Activated T-cell treated with anti-CD3 and anti-CD28 coated beads, Interleukin-2, amount 50 U/mL, for 72 hours (primary cell): ENCODE measurements around the gene LRRC47. TPM values are rescaled to one million over a fixed set of nuclear protein-coding genes. Genes with fewer than 3 reads are reported as not detected.

Experiments used
- ATAC-seq, 2 donors: fragments of 150-1000 bp; cut with Tn5 transposase; replicated peaks in 1 of 2; 2 replicates each; pipeline ENCODE4 v1.10.0; 2021; ENCODE audit warnings: moderate library complexity in 2 of 2, mild to moderate bottlenecking in 1 of 2
- DNase-seq, 2 donors: peaks; one replicate each; pipeline ENCODE4 v3.0.0; 2021 to 2022; ENCODE audit warnings: mixed read lengths in 1 of 2
- H3K27ac Mint-ChIP-seq: one replicate; pipeline ENCODE4 v1.8.0; 2022; ENCODE audit warnings: mild to moderate bottlenecking, moderate library complexity, mixed read lengths
- H3K27me3 Mint-ChIP-seq: one replicate; pipeline ENCODE4 v1.8.0; 2022; ENCODE audit warnings: low read depth, mixed read lengths
- H3K36me3 Mint-ChIP-seq, 2 donors: one replicate each; pipeline ENCODE4 v1.8.0; 2022; ENCODE audit warnings: mixed read lengths in 2 of 2, mild to moderate bottlenecking in 1 of 2; ENCODE audit not compliant: insufficient read depth in 2 of 2
- H3K4me1 Mint-ChIP-seq: one replicate; pipeline ENCODE4 v1.8.0; 2022; ENCODE audit warnings: low read depth, mixed read lengths
- H3K4me3 Mint-ChIP-seq, 2 donors: one replicate each; pipeline ENCODE4 v1.8.0; 2022; ENCODE audit warnings: mild to moderate bottlenecking in 2 of 2, mixed read lengths in 2 of 2, moderate library complexity in 2 of 2
- H3K9me3 Mint-ChIP-seq, 2 donors: one replicate each; pipeline ENCODE4 v1.8.0; 2022; ENCODE audit warnings: mixed read lengths in 2 of 2
- total RNA-seq, 2 donors: library from RNA; stranded (reverse); gene quantifications; one replicate each; pipeline ENCODE4 v1.2.3, GENCODE V29; 2022

The LRRC47 gene
- total RNA-seq, 2 donors from 2014 or later = 37.7 to 48.7 TPM

DNA sequence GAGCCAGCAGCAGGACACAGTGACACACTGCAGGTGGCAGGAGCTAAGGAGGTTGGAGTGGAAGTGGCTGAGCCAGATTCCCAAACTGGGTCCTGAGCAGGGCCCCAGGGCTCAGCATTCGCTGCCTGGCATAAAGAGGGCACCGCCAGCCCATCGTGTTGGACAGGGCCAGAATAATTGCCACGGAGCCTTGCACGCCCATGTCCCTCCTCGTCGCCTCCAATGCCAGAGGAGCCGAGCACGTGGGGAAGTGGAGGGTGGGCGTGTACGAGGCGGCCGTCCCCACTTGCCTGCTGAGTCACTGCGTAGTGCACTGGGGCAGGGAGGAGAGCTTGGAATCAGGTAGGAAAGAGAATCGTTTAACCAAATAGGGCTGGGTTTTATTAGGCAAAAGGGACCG lies 26.1 kb upstream of the LRRC47 start:
- no peaks in the 10 kb centered on the region for H3K4me1 Mint-ChIP-seq
- H3K36me3 Mint-ChIP-seq = peaks cover 0 to 2% of the 10 kb centered on the region in 2 donors
- no peak overlapping the region for H3K27ac Mint-ChIP-seq
- ATAC-seq (no peak), DNase-seq (no peak)
- no peaks in the 10 kb centered on the region for H3K9me3 Mint-ChIP-seq
- H3K27me3 Mint-ChIP-seq = no peaks in the 10 kb centered on the region
- no peak overlapping the region for H3K4me3 Mint-ChIP-seq

DNA sequence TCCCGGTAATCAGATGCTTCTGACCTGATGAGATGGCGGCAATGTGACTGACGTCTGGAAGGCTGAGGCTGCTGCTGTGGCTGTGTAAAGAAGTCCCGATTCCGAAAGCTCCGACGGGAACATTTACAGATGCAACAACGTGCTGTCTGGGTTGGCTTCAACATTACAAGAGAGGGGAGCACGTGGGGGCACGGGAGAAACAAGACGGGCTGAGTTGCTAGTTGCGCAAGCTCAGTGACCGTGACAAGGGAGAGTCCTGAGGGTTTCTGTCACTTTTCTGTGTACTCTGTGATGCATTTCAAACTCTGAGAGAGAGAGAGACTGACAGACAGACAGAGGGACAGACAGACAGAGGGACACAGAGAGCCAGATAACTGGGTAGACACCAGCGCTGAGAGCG lies 25.6 kb upstream of the LRRC47 start:
- no peak overlapping the region for H3K27ac Mint-ChIP-seq
- no peaks in the 10 kb centered on the region for H3K4me1 Mint-ChIP-seq
- no peaks in the 10 kb centered on the region for H3K27me3 Mint-ChIP-seq
- DNase-seq = no peak
- ATAC-seq = no peak
- H3K4me3 Mint-ChIP-seq = no peak overlapping the region
- no peaks in the 10 kb centered on the region for H3K9me3 Mint-ChIP-seq
- H3K36me3 Mint-ChIP-seq = peaks cover 0 to 2% of the 10 kb centered on the region in 2 donors

DNA sequence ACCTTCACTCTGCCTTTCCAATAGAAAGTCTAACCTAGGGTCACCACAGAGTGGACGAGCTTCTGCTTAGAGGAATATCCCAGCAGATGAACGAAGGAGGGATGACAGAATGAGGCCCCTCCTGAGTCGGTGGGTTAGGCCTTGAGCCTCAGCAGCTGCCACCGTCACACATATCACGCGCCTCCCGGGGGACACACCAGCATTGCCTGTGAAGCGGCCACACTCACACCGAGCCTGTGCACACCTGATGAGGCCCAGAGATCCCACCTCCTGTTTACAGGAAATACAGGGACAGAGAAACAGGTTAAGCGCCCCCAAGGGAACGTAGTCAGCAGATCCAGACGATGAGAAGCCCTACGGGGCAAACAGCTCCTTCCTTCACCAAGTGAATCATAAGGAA lies 25.1 kb upstream of the LRRC47 start:
- Mint-ChIP-seq H3K4me1 (no peaks in the 10 kb centered on the region), H3K27me3 (no peaks in the 10 kb centered on the region), H3K36me3 (peaks cover 0 to 2% of the 10 kb centered on the region in 2 donors), H3K4me3 (no peak overlapping the region), H3K27ac (no peak overlapping the region), H3K9me3 (no peaks in the 10 kb centered on the region)
- ATAC-seq (no peak), DNase-seq (no peak)

DNA sequence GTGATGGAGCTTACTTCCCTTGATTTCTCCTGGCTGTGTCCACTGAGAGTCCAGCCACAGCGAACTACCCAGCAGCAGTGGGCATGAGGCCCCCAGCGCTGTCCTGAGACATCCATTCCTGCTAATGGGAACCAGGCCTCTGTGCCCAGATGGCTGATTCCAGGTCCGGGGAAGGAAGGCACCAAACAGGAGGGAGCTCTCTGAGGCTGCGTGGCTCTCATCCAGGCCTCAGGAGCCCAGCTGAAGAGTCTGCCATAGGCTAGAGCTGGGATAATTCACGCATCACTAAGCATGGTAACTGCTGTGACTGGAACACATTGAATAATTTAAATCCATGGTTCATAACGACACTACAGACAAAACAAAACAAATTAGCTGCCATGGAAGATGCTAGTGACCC lies 24.7 kb upstream of the LRRC47 start:
- no peaks in the 10 kb centered on the region for H3K4me1 Mint-ChIP-seq
- H3K9me3 Mint-ChIP-seq = no peaks in the 10 kb centered on the region
- ATAC-seq (no peak), DNase-seq (no peak)
- no peak overlapping the region for H3K4me3 Mint-ChIP-seq
- H3K36me3 Mint-ChIP-seq = peaks cover 0 to 2% of the 10 kb centered on the region in 2 donors
- H3K27me3 Mint-ChIP-seq = no peaks in the 10 kb centered on the region
- H3K27ac Mint-ChIP-seq = no peak overlapping the region

DNA sequence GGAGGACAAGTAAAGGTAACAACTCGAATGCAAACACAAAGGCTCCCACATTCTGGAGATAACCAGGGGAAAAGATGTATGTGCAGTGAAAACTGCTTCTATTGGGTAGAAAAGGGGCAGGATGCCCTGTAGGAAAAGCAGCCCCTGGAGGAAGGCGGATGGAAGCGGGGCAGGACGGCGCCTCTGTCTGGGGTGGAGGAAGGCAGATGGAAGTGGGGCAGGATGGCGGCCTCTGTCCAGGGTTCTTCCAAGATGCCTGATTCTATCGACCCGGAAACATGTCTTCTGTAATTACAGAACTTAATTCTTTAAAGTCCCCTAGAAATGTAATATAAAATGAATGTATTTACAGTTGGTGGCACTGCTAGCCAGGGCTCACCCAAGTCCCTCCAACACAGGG lies 24.0 kb upstream of the LRRC47 start:
- no peak overlapping the region for H3K4me3 Mint-ChIP-seq
- peaks cover 0 to 2% of the 10 kb centered on the region in 2 donors for H3K36me3 Mint-ChIP-seq

DNA sequence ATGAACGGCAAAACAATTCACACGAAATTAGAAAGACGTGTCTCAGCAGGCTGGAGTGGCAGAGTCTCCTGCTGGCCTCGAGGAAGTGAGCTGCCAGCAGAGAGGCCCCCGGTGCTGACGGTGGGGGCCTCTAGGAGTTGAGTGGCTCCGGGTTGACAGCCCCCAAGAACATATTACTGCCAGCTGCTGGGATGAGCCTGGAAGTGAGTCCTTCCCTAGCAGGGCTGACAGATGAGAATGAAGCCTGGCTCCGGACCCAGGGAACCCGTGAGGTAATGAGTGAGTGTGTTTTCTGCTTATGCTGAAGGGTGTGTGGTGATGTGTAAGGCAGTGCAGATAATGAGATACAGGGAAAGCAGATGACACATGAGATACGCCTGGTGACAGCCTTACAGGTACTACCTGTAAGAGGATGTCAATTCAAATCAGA lies 23.5 kb upstream of the LRRC47 start:
- no peak overlapping the region for H3K4me3 Mint-ChIP-seq
- H3K36me3 Mint-ChIP-seq = peaks cover 0 to 2% of the 10 kb centered on the region in 2 donors
- no peaks in the 10 kb centered on the region for H3K4me1 Mint-ChIP-seq
- no peak for DNase-seq
- H3K9me3 Mint-ChIP-seq = no peaks in the 10 kb centered on the region
- H3K27ac Mint-ChIP-seq = no peak overlapping the region
- no peaks in the 10 kb centered on the region for H3K27me3 Mint-ChIP-seq
- ATAC-seq = no peak

More for the DNA sequence above, 24.0 kb upstream of the LRRC47 start:
- DNase-seq = no peak
- Mint-ChIP-seq H3K4me1 (no peaks in the 10 kb centered on the region), H3K27me3 (no peaks in the 10 kb centered on the region), H3K9me3 (no peaks in the 10 kb centered on the region), H3K27ac (no peak overlapping the region)
- no peak for ATAC-seq

DNA sequence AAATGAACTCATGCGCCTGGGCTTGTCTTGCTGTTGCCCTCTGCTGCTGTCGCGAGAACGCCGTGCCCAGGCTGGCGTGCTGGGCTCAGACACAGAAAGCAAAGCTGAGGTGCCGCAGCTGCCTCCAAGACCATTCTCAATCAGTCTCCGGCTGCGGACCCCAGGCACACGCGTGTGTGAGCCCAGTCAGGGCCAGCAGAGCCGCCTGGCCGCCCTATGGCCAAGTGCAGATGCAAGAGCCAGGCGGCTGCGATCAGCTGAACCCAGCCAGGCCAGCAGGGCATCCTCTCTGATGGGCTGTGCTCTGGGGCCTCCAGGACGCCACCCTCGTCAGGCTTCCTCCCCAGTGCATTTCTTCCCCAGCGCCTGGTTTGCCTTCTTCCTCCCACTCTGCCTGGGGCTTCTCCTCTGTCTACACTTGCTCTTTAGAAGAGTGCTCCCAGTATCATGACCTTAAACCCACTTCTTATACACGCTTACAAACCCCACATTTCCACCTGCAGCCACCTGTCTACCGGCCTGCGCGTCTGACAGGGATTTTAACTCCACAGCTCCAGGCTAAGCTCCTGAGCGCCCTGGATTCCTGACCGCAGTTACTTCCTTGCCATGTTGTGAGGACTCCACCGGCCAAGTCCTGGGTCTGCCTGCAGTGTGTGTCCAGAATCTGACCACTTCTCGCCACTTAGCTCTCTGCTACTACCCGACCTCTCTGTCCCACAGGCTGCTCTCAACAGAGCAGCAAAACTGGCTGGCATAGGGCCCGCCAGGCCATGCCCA lies 21.7 kb upstream of the LRRC47 start:
- Mint-ChIP-seq H3K27me3 (no peaks in the 10 kb centered on the region), H3K4me1 (no peaks in the 10 kb centered on the region), H3K27ac (no peak overlapping the region), H3K4me3 (no peak overlapping the region), H3K36me3 (no peaks in the 10 kb centered on the region), H3K9me3 (no peaks in the 10 kb centered on the region)
- ATAC-seq = no peak
- DNase-seq = no peak

DNA sequence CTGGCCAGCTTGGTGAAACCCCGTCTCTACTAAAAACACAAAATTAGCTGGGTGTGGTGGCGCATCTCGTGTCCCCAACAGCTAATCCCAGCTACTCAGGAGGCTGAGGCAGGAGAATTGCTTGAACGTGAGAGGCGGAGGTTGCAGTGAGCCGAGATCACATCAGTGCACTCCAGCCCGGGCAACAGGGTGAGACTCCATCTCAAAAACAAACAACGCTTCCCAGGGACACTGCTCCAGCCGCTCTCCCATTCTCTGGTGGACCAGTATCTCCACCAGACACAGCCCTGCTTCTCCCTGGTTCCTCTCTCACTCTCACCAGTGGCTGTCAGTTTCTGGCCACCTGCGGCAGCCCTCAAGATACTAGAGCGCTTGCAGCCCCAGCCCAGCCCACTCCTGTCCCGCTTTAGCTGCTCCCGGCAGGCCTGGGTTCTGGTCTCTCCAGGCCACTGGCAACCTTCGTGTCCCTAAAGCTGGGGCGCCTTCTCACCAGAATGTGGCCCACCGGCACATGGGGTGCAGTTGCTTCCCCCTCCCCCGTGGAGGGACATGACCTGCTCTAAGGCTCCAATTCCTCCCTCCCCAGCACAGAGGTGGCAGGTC lies 20.9 kb upstream of the LRRC47 start:
- Mint-ChIP-seq H3K9me3 (no peaks in the 10 kb centered on the region), H3K36me3 (no peaks in the 10 kb centered on the region), H3K27ac (no peak overlapping the region), H3K4me1 (no peaks in the 10 kb centered on the region), H3K4me3 (no peak overlapping the region), H3K27me3 (no peaks in the 10 kb centered on the region)
- DNase-seq (no peak), ATAC-seq (no peak)

DNA sequence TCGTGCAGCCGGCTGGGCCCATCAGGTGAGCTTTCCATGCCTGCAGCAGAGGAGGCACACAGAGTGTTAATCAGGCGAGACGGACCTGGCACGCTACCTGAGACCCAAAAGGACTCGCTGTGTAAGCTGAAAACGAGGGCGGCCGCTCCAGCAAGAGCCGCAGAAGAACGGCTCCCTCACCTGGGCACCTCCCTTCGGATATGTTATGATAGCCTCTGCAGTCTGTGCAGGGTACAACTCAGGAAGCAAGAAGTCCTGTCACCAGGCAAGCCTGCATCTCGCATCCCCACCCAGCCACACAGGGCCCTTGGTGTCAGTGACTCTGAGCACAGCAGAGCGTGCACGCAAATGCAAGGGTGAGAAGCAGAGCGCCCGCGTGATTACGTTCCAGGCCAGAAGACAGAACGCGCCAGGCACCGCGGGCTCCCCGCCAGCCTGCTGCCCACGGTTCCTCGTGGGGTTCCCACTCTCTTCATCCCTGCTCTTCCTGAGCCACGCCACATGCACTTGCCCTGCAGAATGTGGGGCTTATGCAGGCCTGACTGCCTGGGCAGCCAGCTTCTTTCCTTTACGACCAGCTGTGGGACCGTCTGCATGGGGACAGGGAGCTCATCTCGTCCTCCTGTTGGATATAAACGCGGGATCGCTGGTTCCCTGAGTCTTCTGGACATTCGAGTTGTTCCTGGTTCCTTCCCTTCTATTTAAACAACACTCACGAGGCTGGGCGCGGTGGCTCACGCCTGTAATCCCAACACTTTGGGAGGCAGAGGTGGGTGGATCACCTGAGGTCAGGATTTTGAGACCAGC lies 20.2 kb upstream of the LRRC47 start:
- Mint-ChIP-seq H3K27ac (no peak overlapping the region), H3K27me3 (no peaks in the 10 kb centered on the region), H3K9me3 (no peaks in the 10 kb centered on the region), H3K4me3 (no peak overlapping the region), H3K36me3 (no peaks in the 10 kb centered on the region), H3K4me1 (no peaks in the 10 kb centered on the region)
- ATAC-seq = no peak
- no peak for DNase-seq

DNA sequence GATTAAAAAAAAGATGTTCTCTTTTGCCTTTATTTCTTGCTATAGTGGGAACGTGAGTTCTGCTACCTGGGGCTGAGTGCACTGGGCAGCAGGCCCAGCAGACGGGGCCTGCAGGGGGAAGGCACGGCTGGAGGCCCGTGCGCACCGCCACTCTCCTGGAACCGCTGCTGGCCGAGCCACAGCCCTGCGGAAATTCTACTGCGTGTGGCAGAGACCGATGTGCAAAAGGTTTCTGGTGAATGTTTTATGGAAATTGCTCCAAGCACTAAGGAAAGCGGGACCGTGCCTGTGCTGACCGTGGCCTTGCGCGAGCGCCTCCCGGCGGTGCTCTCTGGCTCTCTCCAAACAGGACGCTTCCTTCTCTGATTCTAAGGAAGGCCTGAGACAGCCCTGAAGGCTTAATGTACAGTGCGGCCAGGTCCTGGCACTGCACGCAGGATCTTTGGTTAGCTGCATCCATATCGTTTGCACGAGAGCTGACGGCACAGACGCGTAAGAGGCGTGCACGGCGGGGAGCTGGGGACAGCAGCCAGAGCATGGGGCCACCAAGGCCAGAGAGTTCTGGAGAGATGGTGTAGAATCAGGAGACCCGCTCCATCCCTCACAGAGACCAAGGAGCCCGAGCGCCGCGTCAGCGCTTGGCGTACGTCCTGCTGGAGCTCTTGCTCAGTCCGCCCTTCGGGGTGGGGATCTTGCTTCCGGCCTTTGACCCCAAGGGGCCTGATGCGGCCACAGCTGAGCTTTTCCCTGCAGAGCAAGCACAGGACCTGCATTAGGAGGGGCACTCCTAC lies 18.7 kb upstream of the LRRC47 start:
- no peaks in the 10 kb centered on the region for H3K4me1 Mint-ChIP-seq
- ATAC-seq (no peak), DNase-seq (no peak)
- H3K27ac Mint-ChIP-seq = no peak overlapping the region
- H3K4me3 Mint-ChIP-seq = no peak overlapping the region
- no peaks in the 10 kb centered on the region for H3K9me3 Mint-ChIP-seq
- H3K27me3 Mint-ChIP-seq = no peaks in the 10 kb centered on the region
- no peaks in the 10 kb centered on the region for H3K36me3 Mint-ChIP-seq

DNA sequence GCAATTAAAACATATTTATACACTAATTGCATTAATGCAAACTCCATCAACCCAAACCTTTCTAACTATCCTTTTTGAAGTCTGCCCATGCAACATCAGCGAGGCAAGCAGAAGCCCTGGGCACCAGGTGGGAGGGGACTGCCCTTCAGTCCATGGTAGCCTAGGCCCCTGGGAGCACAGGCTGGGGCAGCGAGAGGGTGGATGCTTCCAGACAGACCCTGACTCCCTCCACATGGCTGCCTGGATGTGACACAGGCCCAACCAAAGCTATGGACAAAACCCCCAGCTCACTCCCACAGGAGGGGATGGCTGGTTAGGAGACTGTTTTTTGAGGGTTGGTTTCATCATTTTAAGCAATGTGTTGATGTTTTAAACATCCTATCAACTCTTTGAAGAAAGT lies 17.8 kb upstream of the LRRC47 start:
- no peaks in the 10 kb centered on the region for H3K27me3 Mint-ChIP-seq
- no peaks in the 10 kb centered on the region for H3K4me1 Mint-ChIP-seq
- no peak overlapping the region for H3K27ac Mint-ChIP-seq
- H3K9me3 Mint-ChIP-seq = no peaks in the 10 kb centered on the region
- no peak for DNase-seq
- ATAC-seq = no peak
- no peak overlapping the region for H3K4me3 Mint-ChIP-seq
- no peaks in the 10 kb centered on the region for H3K36me3 Mint-ChIP-seq

DNA sequence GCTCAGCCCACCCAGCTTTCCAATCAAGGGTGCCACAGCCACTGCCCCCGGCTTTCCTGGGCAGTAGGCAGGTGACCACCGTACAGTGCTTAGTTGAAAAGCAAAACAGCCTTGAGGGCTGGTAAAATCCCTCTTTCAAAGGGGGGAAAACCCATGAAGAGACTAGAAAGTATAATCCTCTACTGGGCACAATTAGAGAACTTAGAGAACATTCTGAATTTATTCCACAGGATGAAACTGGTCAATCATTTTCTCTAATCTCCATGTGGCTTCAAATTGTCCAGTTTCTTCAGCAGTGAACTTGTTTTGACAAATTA lies 15.3 kb upstream of the LRRC47 start:
- peaks cover 2% of the 10 kb centered on the region in 2 donors for H3K36me3 Mint-ChIP-seq
- no peak for ATAC-seq
- H3K4me1 Mint-ChIP-seq = no peaks in the 10 kb centered on the region

More for the DNA sequence above, 15.3 kb upstream of the LRRC47 start:
- Mint-ChIP-seq H3K9me3 (peaks cover 0 to 2% of the 10 kb centered on the region in 2 donors), H3K27me3 (no peaks in the 10 kb centered on the region), H3K4me3 (no peak overlapping the region), H3K27ac (no peak overlapping the region)
- no peak for DNase-seq
